Suprapubic skin (tissue), 4 donors: ENCODE results near the gene PCIF1.

ENCODE experiments used
- EP300 ChIP-seq: sonication (generic); formaldehyde crosslinking; IDR thresholded peaks from one replicate; pipeline ENCODE4 v1.6.1; 2017; ENCODE audit warnings: antibody characterized with exemption
- POLR2A ChIP-seq, 2 donors: fragments of 450-650 bp; IDR thresholded peaks; one replicate each; pipeline ENCODE4 v1.6.1; 2017; ENCODE audit warnings: antibody characterized with exemption in 2 of 2, mild to moderate bottlenecking in 2 of 2, moderate library complexity in 2 of 2
- POLR2AphosphoS5 ChIP-seq, 3 donors: sonication (generic); formaldehyde crosslinking; IDR thresholded peaks; one replicate each; pipeline ENCODE4 v1.6.1; 2017; ENCODE audit warnings: antibody characterized with exemption in 3 of 3
- TF ChIP-seq, protein P1 (sequence below), 2 donors: fragments of 200-600 bp in 1 of 2; fragments of 450-650 bp in 1 of 2; sonication (generic) in 1 of 2; IDR thresholded peaks; one replicate each; pipeline ENCODE4 v1.5.1; 2016 to 2019; ENCODE audit warnings: antibody characterized with exemption in 2 of 2, mild to moderate bottlenecking in 1 of 2, moderate library complexity in 1 of 2

DNA sequence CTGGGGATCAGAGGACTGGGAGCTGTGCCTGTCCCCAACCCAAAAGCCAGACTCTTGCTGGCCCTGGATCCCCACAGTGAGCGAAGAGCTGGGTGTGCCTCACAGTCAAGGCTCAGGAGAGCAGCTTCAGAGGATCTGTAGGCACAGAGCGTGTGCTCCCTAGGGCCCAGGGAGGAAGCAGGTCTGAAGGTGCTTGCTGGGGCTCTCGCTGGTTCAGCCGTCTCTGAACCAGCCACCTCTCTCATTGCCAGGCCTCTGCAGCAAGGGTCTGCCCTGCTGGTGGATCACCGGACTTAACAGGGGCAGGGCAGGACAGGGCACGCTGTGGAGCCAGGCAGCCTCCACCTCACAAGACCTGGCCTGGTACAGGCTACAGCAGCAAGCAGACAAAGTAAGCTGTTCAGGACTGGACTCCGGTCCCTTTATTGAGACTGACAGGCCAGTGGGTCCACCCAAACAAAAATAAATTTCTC lies 13.8 kb downstream of the PCIF1 start:
- no peak for TF ChIP-seq POLR2A (IDR thresholded peaks at IDR 0.05)
- TF ChIP-seq, protein P1, sequence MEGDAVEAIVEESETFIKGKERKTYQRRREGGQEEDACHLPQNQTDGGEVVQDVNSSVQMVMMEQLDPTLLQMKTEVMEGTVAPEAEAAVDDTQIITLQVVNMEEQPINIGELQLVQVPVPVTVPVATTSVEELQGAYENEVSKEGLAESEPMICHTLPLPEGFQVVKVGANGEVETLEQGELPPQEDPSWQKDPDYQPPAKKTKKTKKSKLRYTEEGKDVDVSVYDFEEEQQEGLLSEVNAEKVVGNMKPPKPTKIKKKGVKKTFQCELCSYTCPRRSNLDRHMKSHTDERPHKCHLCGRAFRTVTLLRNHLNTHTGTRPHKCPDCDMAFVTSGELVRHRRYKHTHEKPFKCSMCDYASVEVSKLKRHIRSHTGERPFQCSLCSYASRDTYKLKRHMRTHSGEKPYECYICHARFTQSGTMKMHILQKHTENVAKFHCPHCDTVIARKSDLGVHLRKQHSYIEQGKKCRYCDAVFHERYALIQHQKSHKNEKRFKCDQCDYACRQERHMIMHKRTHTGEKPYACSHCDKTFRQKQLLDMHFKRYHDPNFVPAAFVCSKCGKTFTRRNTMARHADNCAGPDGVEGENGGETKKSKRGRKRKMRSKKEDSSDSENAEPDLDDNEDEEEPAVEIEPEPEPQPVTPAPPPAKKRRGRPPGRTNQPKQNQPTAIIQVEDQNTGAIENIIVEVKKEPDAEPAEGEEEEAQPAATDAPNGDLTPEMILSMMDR (IDR thresholded peaks at IDR 0.05), result no peak
- TF ChIP-seq POLR2AphosphoS5 (IDR thresholded peaks at IDR 0.05), result no peak
- no peak for TF ChIP-seq EP300
